Nucleus accumbens (tissue), 56 donors: ENCODE measurements around the gene PLEKHG3.

Experiments
- DNase-seq, 56 donors: peaks; one replicate each; lab custom pipeline; 2025; lab: John Stamatoyannopoulos, UW

Gene PLEKHG3

GRCh38 chr14:64758691-64759554, 54.7 kb downstream of the PLEKHG3 start:
- DNase-seq, result no peak

DNA sequence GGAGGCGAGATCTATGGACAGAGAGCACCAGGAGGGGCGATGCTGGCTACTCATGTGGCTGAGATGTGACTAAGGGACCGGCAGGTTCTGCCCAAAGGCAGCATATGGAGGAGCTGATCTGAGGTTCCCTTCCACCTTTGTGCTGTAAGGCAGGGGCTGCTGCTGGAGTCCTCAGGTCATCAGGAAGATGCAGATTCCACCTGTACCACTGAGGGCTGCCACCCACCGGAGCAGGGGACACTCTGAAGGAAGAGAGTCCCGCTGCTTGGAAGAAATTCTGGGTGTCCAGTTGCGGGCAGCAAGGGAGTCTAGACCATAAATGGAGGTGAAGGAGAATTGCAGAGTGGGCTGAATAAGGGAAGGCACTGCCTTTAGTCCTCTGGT, 55.3 kb downstream of the PLEKHG3 start:
- DNase-seq, result no peak

- peak in 10 of 56 donors; percentile 13 to 67 (median 22) for DNase-seq
These were observed 56.0 kb downstream of the PLEKHG3 start for GRCh38 chr14:64760146-64760755.

- no peak for DNase-seq
These were observed 56.7 kb downstream of the PLEKHG3 start for GRCh38 chr14:64760916-64761315.

DNA sequence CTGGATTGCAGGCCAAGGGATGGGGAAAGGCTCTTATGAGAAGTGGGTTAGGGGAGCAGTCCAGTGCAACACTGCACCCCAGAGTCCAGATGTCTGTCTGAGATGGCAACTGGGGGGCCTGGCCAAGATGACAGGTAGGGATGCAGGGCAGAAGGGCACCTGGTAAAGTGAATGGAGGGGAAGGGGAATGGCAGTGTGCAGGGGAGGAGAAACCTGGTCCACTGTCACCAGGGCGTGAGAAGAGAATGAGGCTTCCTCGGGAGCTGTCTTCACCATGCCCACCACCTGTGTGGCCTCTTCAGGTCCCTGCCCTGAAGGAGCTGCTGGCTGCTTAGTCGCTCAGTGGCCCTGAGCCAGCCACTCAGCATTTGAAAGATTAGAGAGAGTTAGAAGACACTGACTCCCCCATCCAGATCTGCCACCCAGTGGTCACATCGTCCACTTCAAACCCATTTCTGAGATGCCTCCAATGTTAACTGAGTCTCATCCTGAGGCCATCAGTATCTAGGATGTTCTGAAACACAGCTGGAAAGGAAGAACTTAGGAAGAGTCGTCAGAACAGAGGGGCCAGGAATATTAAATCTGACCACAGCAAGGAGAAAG, 57.3 kb downstream of the PLEKHG3 start:
- DNase-seq, result no peak

DNA sequence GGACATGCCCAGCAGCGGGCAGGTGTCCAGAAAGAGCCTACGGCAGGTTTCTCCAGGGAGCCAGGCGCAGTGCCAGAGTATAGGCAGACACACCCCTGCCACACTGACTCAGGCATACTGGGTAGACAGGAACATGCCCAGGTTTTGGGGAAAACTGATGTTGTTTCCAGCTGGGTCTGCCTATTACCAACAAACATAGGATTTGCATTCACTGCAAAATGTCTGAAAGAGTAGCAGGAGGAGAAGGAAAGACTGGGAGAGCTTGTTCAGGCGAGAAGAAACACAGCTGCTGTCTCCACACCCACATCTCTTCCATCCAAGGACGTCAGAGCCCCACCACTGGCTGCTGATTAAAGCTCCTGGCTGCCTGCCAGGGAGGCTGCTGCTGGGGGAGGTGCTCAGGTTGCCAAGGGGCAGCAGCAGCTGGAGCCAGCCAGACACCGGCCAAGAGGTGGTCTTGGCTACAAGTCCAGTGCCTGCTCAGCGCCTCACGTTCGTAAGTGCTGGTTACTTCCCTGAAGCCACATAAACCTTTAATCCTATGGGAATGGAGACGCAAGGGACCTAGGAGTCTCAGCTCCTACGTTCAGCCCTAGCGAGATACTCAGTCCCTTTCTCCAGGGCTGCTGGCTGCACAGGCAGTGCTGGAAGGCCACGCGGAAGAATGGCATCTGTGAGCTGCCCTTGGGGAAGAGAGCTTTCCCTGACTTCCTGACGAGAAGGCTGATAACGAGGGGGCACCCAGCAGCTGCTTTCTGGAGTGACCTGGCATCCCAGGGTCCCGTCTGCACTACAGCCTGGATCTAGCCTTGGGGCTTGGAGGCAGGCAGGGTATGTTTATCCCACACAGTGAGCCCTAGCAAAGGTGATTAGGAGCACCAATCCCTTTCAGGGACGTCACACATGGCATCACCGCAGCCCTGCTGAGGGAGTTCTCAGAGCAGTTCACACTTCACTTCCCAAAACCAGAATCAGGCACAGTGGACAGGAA, 58.1 kb downstream of the PLEKHG3 start:
- DNase-seq, result peak in 41 of 56 donors; percentile 21 to 80 (median 50)

DNA sequence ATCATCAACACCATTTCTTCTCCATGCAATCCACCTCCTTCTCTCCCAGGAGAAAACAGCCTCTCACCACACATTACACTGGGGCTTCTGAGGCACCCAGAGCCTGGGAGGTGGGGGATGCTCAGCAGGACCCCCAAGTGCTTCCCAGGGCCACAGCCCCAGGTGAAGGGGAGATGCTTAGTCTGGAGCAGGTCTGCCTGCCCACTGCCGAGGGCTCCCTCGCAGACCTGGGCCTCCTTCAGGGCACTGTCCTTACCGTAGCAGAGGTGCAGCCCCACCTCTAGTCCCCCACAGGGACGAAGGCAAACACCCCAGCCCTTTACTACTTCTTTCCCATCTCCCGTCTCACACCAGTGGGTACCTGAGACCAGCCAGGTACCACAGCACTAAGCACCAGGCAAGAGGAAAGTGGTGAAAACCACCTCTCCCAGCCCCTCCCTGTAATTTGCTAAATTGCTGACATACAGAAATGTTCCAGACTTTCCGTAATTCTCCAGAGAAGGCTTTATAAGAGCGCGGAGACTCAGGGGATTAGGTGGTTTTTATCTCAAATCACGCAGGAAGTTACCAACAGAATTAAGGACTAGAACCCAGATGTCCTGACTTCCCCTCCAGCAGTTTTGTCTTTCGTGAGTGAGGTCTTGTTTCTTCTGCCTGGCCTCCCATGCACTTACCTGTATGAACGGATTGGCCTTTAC, 59.0 kb downstream of the PLEKHG3 start:
- DNase-seq, result no peak

- DNase-seq, result peak in 41 of 56 donors; percentile 17 to 72 (median 38)
These were observed 59.8 kb downstream of the PLEKHG3 start for GRCh38 chr14:64763801-64764621.

DNA sequence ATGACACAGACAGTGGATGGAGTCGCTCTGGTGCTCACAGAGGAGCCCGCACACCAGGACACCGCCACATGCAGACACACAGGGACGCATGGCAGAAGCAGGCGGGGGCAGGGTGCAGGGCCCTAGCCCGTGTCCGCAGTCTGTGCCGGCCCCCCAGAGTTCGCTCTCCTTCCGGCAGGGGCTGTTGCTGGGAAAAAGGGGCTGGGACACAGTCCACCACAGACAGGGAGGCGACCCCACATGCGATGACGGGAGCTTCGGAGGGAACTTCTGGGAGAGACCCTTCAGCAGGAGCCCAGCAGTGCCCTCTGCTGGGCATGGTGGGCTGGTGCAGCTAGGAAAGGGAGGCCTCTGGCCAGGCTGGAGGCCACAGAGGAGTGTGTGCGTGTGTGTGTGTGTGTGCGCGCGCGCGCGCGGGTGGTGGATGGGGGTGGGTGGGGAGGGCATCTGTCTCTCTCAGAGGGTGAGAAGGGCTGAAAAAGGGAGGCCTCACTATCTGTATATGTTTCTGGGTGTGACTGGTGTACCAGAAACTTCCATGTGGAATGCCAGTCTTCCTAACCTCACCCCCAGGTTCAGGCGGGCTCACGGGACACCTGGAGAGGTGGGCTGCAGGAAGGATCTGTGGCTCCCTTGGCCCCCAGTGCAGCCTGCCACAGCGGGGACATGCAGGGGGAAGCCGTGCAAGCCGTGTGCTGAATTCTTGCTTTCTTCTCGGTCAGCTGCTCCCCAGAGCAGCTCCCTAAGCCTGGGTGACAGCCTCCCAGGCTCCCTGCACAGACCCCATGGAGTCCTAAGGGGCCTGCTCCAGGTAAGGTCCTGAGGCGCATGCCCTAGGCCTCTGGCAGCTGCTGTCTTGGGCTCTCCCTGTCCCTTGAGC, 60.7 kb downstream of the PLEKHG3 start:
- peak in 50 of 56 donors; percentile 25 to 84 (median 64) for DNase-seq

DNA sequence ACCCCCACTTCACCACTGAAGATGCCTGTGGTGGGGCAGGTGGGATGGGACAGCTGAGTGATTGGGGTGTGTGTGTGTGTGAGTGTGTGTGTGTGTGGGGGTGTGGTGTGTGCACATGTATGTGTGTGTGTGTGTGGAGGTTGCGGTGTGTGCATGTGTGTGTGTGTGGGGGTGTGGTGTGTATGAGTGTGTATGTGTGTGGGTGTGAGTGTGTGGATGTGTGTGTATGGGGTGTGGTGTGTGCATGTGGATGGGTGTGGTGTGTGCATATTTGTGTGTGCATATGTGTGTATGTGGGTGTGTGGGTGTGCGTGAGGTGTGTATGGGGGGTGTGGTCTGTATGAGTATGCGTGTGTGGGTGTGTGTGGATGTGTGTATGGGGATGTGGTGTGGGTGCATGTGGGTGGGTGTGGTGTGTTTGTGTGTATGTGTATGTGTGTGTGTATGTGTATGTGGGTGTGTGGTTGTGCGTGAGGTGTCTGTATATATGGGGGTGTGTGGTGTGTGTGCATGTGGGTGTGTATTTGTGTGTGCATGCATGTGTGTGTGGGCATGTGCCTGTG, 61.6 kb downstream of the PLEKHG3 start:
- DNase-seq, result peak in 1 of 56 donors; percentile 57

GRCh38 chr14:64766430-64767151, 62.4 kb downstream of the PLEKHG3 start:
- DNase-seq, result peak in 11 of 56 donors; percentile 8 to 44 (median 29)

- no peak for DNase-seq
These were observed 63.2 kb downstream of the PLEKHG3 start for GRCh38 chr14:64767215-64767964.

DNA sequence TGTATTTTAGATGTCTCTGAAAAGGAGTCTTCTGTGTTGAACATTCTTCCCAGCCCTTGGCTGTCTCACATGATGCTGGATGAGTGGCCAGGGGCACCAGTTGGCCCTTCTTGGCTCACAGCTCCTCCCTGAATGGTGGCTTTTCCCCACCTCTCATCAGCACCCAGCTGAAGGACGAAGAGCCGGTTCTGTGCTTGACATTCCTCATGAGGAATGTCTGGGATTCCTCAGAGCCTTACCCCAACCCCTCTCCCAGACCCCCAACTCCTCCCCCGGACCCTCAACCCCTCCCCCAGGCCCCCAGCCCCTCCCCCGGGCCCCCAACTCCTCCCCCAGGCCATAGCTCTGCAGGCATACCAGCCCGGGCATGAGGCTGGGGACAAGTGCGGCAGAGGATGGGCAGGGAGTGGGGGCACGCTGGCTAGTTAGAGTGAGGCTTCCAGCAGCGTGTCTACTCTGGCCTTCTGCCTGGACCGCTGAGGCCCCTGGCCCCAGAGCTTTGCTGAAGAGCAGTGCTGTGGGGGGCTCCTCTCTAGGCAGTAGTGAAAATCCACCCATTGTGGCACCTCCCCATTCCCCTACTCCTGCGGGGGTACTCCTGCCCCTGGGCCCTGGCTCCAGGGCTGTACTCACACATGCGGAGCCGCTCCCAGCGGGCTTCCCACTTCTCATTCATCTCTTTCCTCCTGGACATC, 64.3 kb downstream of the PLEKHG3 start:
- DNase-seq, result no peak

DNA sequence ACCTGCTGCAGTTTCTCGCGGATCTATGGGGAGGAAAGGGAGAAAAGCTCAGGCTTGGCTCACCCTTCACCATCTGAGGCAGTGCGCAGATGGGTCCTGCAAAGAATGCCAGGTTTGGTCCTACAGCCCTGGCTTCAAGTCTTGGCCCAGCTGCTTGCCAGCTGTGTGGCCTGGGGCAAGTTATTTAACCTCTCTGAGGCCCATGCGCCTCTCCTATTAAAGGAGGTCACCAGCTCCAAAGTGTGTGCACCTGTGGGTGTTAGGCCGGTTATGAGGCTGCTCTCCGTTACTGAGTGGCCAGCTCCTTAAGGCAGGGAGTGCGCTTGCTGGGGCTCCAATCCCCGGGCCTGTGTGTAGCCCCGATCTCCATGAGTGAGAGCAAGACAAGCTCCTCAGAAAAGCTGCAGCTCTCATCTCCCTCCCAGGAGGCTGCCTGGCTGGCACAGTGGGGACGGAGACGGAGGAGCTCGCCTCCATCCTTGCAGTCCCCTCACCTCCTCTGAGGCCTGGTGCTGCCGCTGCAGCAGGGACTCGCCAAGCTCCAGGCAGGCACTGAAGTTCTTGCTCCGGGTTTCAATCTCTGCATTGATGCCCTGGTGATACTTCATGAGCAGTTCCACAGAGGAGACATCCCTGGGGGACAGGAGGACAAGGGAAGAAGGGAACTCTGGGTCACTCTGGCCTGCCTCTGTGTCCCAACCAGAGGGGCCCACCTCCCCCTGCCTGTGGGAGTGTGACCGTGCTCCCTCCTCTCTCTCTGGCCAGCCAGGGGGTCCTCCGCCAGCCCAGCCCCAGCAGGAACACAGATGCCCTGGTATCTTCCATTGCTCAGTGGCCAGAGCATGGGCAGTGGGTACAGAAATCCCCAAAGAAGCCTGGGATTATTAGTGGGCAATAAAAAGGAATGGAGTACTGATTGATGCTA, 65.1 kb downstream of the PLEKHG3 start:
- no peak for DNase-seq
